IPS-NIHi7 (cell line): Measurements from ENCODE around the gene CPEB4.

Experiments
- DNase-seq: peaks from one replicate; pipeline ENCODE4 v3.0.0; 2012; ENCODE audit warnings: mixed read lengths; ENCODE audit errors: extremely low spot score

The CPEB4 gene

DNA sequence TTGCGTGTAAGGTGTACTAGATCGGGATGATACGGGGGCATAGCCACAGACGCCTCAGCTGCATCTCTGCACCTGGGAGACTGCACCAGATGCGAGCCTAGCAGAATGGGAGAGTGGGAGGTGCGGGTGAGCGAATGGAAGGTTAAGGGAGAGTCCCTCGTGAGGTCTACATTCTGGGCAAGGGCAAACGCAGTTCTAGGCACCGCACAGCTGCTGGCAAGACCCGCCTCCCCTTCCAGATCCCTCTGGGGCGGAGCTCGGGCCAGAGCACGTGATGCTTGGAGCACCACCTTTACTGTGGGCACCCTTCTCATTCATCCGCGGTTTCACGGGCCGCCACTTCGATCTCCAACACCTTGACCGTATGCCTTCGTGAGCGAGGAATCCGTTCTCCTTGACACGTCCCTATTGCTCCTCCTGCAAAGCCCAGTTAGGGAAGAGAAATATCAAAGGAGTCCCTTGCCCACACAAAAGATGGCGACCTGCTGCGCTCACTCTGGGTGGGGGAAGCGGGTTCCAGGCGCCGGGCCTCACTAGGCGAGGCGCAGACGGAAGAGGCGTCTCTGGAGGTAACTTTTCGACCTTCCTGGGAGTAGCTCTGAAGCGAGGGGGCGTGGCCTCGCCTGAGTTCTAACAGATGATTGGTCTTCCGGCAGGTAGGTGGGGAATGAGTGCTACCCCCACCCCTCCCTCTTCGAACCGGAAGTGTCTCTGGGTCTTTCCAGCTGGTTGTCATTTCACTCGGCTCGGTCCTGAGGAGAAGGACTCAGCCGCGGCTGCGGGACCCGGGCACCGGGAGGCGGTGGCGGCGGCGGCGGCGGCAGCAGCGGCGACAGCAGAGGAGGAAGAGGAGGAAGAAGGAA lies at the start of gene CPEB4:
Gene CPEB4, plus strand, starts transcription at position 740 of the 863 bp plus-strand sequence. CDS start 1,385 bp downstream, outside the sequence.
- peak; percentile 99 for DNase-seq

DNA sequence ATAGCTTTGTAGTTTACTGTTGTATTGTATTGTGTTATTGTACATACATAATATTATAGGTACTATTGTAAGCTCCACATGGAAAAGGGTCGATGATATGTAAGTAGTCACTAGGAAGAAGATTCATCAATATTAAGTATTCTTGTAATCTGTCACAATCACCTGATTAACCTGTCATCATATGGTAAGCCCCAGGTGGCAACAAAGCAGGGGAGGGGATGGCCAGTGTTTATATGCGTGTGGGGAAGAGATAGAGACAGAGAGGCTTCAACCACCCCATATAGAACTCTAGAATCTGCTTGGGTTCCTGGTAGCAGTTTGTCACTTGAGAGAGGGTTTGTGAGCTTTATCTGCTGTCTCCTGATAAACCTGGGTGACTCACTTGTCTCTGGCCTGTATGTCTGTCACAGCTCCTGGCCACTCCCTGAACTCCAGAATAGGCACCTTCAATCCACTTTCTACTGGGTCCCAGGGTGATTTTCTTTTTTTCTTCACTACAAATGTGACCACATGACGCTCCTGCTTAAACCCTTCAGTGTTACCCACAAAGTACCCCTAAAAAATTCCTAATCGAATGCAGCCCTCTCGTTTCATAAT lies 48.9 kb upstream of the CPEB4 start:
- no peak for DNase-seq

DNA sequence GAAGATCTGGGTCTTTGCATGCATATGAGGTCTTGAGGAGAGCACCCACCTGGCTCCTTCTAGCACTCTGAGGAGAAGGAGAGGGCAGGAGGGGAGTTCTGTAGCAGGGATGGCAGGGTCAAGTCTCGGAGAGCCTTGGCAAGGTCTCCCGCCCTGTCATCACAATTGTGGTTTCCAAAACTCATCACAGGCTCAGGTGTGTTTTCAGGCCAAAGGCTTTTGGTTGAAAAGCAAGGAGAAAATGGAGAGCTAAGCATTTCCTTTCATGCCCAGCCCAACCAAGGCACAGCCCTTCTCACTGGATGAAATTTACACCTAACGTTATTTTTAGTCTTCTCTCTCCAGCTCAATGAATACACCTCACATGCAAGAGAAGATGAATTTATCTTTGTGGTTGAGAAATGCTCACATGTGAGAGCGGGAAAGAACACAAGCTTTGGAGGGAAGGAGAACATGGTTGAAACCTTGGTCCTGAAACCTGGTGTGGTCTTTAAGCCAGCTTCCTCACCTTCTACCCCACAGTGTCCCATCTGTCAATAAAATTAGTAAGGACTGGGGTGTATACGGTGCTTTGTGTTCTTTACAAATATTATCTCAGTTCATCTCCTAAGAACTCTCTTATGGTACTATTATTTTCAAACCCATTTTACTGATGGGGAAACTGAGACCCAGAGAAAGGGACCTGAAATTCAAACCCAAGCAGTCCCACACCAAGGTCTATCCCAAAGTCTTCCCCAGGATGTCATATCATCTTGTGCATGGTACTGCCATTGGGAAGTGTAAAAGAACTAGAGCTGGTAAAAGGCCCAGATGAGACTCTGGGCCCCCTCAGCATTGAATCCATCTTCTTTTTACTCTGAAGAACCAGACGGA lies 47.8 kb upstream of the CPEB4 start:
- no peak for DNase-seq

DNA sequence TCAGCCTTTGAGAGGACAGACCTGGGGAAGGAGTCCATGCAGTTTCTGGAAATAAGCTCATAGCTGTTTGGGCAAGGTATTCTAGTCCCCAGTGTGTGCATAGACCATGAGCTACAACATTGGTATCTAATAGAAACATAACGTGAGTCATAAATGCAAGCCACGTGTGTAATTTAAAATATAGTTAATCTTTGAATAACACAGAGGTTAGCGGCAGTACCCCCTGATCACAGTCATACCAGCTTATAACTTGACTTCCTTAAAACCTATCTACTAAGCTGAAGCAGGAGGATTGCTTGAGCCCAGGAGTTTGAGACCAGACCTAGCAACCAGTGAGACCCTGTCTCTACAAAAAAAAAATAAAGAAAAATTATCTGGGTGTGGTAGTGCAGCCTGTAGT lies 46.4 kb upstream of the CPEB4 start:
- no peak for DNase-seq

DNA sequence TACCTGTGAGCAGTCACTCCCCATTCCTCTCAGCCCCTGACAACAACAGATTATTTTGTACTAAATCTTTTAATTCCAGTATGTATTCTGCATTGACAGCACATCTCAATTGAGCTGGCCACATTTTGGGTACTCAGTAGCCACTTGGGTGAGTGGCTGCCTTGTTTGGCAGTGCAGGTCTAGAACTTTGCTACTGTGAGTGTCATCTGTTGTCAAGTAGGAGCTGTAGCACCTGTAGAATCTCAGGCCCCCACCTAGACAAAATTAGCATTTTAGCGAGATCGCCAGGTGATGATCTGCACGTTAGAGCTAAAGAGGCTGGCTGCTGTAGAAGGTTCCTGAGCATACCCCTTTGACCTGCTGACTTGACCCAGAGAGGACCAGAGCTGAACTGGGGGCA lies 44.4 kb upstream of the CPEB4 start:
- DNase-seq = no peak

DNA sequence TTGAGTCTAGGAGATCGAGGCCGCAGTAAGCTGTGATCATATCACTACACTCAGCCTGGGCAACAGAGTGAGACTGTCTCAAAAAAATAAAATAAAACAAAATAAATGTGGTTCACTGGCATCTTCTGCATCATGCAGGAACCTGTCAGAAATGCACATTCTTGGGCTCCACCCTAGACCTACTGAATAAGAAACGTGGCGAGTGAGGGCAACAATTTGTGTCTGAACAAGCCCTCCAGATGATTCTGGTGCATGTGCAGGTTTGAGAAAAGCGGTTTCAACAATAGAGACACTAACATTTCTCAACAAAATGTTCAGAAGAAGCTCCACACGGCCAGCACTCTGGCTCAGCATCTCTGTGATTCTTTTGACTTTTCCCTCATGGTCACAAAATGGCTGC lies 42.8 kb upstream of the CPEB4 start:
- no peak for DNase-seq

DNA sequence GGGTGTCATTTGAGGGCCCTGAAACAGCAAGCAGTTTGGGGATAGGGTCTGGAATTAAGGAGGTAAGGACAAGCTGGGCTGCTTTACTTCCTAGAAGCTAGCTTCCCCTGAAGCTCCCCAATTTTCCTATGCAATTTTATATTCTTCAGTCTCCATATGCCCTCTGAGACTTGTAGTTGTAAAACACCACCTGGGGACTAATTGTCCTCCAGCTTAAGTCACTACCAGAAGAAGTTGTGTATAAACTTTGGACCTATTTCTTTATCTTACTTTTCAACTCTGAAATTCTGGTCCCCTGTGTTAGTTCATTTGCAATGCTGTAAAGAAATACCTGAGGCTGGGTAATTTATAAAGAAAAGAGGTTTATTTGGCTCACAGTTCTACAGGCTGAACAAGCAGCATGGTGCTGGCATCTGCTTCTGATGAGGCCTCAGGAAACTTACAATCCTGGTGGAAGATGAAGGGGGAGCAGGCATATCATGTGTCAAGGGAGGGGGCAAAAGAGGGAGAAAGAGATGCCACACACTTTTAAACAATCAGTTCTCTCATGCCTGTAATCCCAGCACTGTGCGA lies 41.1 kb upstream of the CPEB4 start:
- DNase-seq = no peak

DNA sequence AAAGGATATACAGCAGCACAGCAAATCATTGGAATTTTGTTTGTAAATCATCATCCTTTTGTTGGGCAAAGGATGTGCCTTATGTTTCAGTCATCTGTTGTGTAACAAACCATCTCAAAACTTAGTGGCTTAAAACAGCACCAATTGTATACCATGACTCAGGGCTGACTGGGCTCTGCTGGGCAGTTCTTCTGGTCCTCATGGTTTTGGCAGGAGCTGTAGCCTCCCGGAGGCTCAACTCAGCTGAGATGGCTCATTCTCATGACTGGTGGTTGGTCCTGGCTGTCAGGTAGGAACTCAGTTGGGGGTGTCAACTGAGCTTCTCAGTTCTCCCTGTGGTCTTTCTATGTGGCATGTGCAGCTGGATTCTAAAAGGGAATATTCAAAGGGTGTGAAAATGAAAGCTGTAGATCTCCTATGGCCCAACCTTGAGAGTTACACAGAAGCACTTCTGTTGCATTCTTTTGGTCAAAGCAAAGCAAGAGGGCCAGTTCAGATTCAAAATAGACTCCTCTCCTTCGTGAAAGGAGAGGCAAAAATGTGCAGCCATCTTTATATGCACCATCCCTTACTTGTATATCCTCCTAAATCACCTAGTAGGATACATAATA lies 39.1 kb upstream of the CPEB4 start:
- no peak for DNase-seq

DNA sequence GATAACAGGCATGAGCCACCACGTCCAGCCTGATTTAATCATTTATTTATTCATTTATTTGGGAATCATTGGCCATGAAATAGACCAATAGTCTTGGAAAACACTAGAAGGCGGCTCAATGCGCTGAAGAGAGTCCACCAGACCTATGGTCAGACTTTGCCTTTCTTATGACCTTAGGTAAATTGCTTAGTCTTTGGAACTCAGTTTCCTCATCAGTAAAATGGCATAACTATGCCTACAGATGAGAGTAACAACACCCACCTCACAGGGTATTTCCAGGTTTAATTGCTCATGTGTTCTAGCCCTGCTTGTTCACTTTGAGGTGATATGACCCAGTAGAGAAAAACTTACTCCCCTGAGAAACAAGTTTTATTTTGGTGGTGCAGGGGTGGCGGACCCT lies 38.2 kb upstream of the CPEB4 start:
- DNase-seq = no peak

DNA sequence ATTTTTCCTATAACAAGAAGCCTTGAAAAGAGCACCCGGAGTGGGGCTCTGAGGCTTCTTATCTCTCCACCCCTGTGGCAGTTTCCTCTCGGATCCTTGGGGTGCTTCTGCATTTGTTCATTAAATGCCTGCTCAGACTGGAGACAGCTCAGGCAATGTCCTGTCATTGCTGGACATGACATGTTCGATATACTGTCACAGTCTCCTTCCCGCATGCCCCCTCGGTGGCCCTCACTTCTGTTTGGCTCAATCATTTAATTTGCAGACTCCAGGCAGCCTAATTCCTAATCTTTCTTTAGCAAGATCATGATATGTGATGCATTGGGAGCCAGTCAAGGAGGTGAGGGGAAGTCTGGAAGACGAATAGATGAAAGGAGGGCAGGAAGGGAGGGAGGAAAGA lies 37.5 kb upstream of the CPEB4 start:
- no peak for DNase-seq

DNA sequence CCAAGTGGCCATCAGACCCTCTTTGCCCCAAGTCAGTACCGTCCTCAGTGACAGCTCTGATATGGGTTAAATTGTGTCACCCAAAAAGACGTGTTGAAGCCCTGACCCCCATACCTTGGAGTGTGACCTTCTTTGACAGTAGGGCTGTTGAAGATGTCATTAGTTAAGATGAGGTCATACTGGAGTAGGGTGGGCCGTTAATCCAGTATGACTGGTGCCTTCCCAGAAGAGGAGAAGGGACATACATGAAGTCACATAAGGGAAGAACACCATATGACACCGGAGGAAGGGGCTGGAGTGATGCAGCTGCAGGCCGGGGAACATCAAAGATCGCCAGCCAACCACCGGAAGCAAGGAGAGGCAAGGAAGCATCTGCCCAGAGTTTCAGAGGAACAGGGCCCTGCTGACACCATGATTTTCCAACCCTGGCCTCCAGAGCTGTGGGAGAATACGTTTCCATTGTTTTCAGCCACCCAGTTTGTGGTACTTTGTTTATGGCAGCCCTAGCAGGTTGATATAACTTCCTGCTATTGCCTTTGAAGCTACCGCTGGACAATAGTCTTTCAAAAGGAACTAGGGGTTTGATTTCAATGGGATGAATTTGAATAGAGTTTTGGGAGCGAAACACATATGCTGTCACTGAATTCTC lies 36.4 kb upstream of the CPEB4 start:
- no peak for DNase-seq

DNA sequence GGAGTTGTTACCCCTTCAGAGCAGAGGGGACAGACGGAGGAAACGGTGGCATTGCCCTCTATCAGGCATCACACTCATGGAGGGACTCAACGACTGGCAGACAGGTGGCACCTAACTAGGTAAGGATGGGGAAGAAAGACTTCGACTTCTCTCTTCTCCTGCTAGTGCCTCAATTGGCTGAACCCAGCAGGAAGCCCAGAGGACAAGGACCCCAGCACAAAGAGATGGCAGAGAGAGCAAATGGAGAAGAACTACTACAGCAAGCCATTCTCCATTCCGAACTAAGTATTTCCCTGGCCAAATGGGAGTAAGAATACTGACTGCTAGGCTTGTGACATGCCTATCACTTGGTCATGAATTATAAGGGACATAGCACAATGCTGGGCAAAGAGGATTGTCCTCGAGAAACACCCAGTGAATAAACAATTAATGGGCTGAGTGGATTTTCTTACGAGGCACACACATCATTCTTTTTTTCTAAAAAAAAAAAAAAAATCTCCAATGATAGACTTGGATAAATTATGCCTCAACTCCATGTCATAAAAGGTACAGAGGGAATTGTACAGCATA lies 35.3 kb upstream of the CPEB4 start:
- no peak for DNase-seq

DNA sequence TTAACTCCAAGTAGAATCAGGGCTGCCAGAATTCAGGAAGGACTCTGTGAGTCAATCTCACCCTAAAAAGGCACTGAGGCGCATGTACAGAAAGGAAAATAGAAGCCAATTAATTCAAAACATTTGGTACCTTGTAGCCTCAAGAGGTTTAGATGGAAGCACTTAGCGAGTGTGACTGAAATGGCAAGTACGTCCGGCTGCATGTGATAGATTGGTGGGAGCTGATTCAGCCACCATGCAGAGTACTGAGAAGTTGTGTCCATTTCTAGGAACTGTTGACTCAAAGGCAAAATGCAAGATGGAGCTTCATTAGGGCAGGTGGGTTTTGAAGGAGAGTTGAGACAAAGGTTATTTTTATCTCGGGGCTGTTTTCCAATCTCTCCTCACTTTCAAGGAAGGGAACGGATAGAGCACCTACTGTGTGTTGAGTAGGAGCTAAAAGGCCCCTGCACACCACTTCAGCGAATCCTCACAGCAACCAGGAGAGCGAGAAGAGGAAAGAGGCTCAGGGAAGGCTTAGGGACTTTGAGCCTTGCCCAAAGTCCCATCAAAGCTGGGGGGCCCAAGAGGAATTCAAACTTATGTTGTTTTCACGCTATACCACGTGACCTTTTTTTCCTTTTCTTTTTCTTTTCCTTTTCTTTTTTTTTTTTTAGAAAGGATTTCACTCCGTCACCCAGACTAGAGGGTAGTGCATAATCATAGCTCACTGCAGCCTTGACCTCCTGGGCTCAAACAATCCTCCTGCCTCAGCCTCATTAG lies 34.6 kb upstream of the CPEB4 start:
- DNase-seq = no peak

DNA sequence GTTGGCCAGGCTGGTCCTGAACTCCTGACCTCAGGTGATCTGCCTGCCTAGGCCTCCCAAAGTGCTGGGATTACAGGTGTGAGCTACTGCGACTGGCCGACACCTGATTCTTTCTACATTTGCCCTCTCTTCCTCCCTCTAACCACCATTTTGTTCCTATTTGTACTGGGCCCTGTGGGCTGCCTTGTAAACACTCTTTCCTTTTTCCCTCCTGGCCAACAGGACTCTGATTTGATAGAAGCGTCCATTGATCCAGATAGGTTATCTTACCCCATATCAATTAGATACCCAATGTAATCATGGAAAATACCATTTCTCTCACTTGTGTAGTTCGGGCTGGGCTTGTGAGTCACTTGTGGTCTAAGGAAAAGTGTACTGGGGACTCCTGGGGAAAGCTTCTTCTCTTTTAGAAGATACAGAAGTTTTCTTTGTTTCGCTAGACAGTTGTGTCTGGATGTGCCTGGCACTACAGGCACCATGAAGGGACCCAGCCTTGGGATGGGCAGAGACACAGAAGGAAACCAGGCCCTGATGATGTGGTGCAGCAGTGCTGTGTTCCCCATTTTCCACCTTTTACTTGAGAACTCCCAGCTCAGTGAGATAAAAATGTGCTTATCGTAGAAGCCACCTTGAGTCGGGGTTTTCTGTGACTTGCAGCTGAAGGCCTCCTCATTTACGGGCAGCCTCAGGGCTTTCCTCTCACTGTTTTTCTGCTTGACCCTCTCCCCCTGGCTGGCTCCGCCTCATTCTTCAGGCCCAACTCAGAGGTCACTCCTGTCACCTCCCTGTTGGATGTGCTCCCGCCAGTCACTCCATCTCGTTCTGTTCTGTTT lies 32.8 kb upstream of the CPEB4 start:
- DNase-seq = no peak

DNA sequence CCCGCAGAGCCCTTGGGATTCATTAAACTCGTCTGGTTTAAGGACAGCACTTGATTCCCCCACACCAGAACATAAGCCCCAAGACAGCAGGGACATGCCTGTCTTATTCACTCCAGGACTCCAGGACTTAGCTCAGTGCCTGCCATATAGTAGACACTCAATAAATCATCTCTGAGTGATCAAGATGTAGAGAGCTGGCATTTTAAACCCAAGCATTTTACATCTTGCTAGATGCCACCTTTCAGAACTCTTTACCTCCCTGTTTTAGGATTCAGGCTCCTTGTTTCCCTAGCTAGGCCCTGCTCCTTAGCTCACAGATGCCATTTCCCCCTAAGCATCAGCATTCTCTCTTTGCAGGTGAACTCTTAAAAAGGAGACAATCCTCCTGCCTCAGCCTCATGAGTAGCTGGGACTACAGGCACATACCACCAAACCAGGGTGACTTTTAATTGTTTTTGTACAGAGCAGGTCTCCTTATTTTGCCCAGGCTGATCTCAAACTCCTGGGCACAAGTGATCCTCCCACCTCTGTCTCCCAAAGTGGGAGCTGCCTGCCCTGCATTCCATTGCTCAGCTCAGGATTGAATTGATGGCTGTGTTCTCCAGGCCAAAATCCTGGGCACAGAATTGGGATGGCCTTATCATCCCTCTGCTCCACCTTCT lies 32.0 kb upstream of the CPEB4 start:
- no peak for DNase-seq

DNA sequence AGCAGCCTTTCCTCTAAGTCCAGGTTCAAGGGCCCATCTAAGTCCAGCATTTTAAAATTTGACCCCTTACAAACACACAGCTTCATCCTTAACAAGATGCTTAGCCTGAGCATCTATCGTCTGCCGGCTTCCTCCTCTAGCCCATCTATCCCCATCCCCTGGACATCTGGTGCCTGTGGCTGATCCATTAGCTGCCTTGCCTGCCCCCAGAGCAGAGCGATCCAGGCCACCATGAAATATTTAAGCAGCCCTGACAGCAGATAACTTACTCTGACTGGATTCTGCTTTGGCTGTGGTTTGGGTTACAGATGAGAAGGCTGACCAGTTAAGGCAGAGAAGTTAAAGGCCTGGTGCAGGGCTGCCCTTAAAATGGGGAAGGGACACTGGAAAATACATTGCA lies 30.9 kb upstream of the CPEB4 start:
- no peak for DNase-seq

DNA sequence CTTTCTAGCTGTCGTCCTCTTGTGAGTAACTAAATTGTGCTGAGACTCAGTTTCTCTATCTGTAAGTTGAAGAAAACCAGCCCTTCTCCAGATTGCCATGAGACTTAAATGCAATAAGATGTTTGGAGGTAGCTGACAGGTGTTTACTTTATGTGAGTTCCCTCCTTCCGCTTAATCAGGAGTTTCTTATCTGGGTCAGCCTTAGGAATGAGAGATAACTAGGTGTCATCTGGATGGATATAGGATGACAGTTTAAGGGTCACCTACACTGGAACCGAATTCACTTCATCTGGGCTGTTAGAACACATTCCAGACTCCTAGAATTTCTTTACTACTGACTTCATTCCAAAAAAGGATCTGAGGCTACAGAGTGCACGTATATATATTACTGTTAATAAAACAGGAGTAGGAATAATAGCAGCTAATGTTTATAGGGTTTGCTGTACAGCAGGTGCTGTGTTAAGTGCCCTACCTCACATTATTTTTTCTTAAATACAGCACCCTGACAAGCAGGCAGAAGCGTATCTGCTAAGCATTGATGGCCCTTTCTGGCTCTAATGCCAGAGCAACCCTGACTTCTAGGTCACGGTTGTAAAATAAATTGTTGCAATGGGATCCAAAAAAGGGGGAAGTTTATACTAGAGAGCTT lies 30.0 kb upstream of the CPEB4 start:
- DNase-seq = no peak
